Fibroblast of villous mesenchyme (primary cell): ENCODE measurements around the gene DLG4. TPM values are rescaled to one million over a fixed set of nuclear protein-coding genes. Genes with fewer than 3 reads are reported as not detected.
A peak's percentile ranks its signal among the peaks of the same experiment; 100 is the strongest.

Experiments
- DNase-seq: peaks from one replicate; pipeline ENCODE4 v3.0.0-alpha.2; 2010; ENCODE audit warnings: low read depth
- H3K4me3 ChIP-seq: 2 replicates; pipeline ENCODE4 v1.5.1; 2011; ENCODE audit warnings: low read depth, mild to moderate bottlenecking, low read length
- CTCF ChIP-seq: IDR thresholded peaks from 2 replicates; pipeline ENCODE4 v1.5.1; 2012; ENCODE audit warnings: low read depth, mild to moderate bottlenecking, low read length; ENCODE audit not compliant: insufficient read depth
- small RNA-seq: library from RNA; depleted of rRNA; stranded (forward); fragments of <200 nt; gene quantifications from one replicate; pipeline ENCODE3, GENCODE V24; 2012
- total RNA-seq: library from RNA; depleted of rRNA; stranded (reverse); fragments of >200 nt; gene quantifications from 2 replicates; pipeline ENCODE4 v1.2.3, GENCODE V29; 2012

DLG4 gene
- total RNA-seq, 1 donor, result 14.2 TPM

- TF ChIP-seq CTCF, result no peak
- no peak for DNase-seq
- no peak overlapping the region for H3K4me3 ChIP-seq
Observed at GRCh38 chr17:7141824-7142223, 77.8 kb downstream of the DLG4 start.

- no peak for DNase-seq
- no peak for TF ChIP-seq CTCF
- no peak overlapping the region for H3K4me3 ChIP-seq
Observed at GRCh38 chr17:7139400-7139799, 80.2 kb downstream of the DLG4 start.

GRCh38 chr17:7138800-7139381 lies 80.7 kb downstream of the DLG4 start:
- H3K4me3 ChIP-seq, result no peak overlapping the region
- TF ChIP-seq CTCF, result no peak
- no peak for DNase-seq

- H3K4me3 ChIP-seq, result no peak overlapping the region
- no peak for DNase-seq
- TF ChIP-seq CTCF, result no peak
Observed at GRCh38 chr17:7137171-7137943, 82.3 kb downstream of the DLG4 start.

Small RNAs within 50 kb of the gene (small RNA-seq; reads per million reads assigned to genes)
- gene AC120057.4 (not detected), gene MIR324 (223 reads per million, percentile 98 among the genes with 10 or more reads in this experiment), gene RF00019 (not detected)

Other genes with a start within 250 kb of the DLG4 start
- gene ALOX12, start 223.8 kb downstream of the DLG4 start, total RNA-seq, result under 0.01 TPM in 1 of 2 replicates, not detected in the other
- gene RNASEK, start 207.2 kb downstream of the DLG4 start, total RNA-seq, result 27.4 and 33.7 TPM in 2 replicates
- not detected in 2 replicates for gene BCL6B, start 196.8 kb downstream of the DLG4 start, total RNA-seq
- gene SLC16A13, start 183.8 kb downstream of the DLG4 start, total RNA-seq, result 1.3 TPM in 2 replicates
- gene SLC16A11, start 175.7 kb downstream of the DLG4 start, total RNA-seq, result not detected in 2 replicates
- gene CLEC10A, start 139.6 kb downstream of the DLG4 start, total RNA-seq, result not detected in 2 replicates
- not detected in 2 replicates for gene ASGR2, start 105.0 kb downstream of the DLG4 start, total RNA-seq
- gene ASGR1, start 40.5 kb downstream of the DLG4 start, total RNA-seq, result 0.43 and 0.64 TPM in 2 replicates
- gene ACADVL, start 102 bp upstream of the DLG4 start, total RNA-seq, result 171 and 255 TPM in 2 replicates
- gene DVL2, start 14.7 kb upstream of the DLG4 start, total RNA-seq, result 102 and 105 TPM in 2 replicates
- gene PHF23, start 19.6 kb upstream of the DLG4 start, total RNA-seq, result 51.8 and 54.1 TPM in 2 replicates
- 225 and 265 TPM in 2 replicates for gene GABARAP, start 22.6 kb upstream of the DLG4 start, total RNA-seq
- 24.5 and 34.1 TPM in 2 replicates for gene CTDNEP1, start 31.9 kb upstream of the DLG4 start, total RNA-seq
- 29.6 and 36.3 TPM in 2 replicates for gene ELP5, start 32.4 kb upstream of the DLG4 start, total RNA-seq
- gene CLDN7, start 42.6 kb upstream of the DLG4 start, total RNA-seq, result 2.9 and 5.2 TPM in 2 replicates
- under 0.01 TPM in 1 of 2 replicates, not detected in the other for gene SLC2A4, start 61.9 kb upstream of the DLG4 start, total RNA-seq
- not detected in 2 replicates for gene YBX2, start 74.8 kb upstream of the DLG4 start, total RNA-seq
- gene EIF5A, start 87.8 kb upstream of the DLG4 start, total RNA-seq, result 607 and 641 TPM in 2 replicates
- gene GPS2, start 95.5 kb upstream of the DLG4 start, total RNA-seq, result 34.1 and 45.3 TPM in 2 replicates
- 15.1 and 19.4 TPM in 2 replicates for gene NEURL4, start 109.5 kb upstream of the DLG4 start, total RNA-seq
- 1.9 and 3.9 TPM in 2 replicates for gene ACAP1, start 116.7 kb upstream of the DLG4 start, total RNA-seq
- gene KCTD11, start 132.3 kb upstream of the DLG4 start, total RNA-seq, result 7.4 and 8.6 TPM in 2 replicates
- not detected in 2 replicates for gene TMEM95, start 135.3 kb upstream of the DLG4 start, total RNA-seq
- gene TNK1, start 161.3 kb upstream of the DLG4 start, total RNA-seq, result under 0.01 and 2.2 TPM in 2 replicates
- gene PLSCR3, start 174.7 kb upstream of the DLG4 start, total RNA-seq, result 16.8 and 28.3 TPM in 2 replicates
- 147 and 162 TPM in 2 replicates for gene TMEM256, start 184.3 kb upstream of the DLG4 start, total RNA-seq
- gene NLGN2, start 188.0 kb upstream of the DLG4 start, total RNA-seq, result 8.1 and 9.5 TPM in 2 replicates
- not detected in 2 replicates for gene SPEM1, start 200.5 kb upstream of the DLG4 start, total RNA-seq
- gene SPEM2, start 205.8 kb upstream of the DLG4 start, total RNA-seq, result not detected in 2 replicates
- gene SPEM3, start 209.0 kb upstream of the DLG4 start, total RNA-seq, result not detected in 2 replicates
- 2.6 and 3.0 TPM in 2 replicates for gene TMEM102, start 215.6 kb upstream of the DLG4 start, total RNA-seq
- 0.32 and 3.9 TPM in 2 replicates for gene FGF11, start 219.7 kb upstream of the DLG4 start, total RNA-seq
- 6.1 and 6.9 TPM in 2 replicates for gene CHRNB1, start 225.2 kb upstream of the DLG4 start, total RNA-seq